DMS 273 treated with DMSO at 0.1 percent for 48 hours (cell line): ENCODE measurements around the gene LDLRAD3.

Source experiments
- DNase-seq: peaks from one replicate; lab custom pipeline; 2025; lab: John Stamatoyannopoulos, UW

The LDLRAD3 gene

GRCh38 chr11:36274414-36274813 lies 330.6 kb downstream of the LDLRAD3 start:
- DNase-seq = no peak

- no peak for DNase-seq
These were observed 334.8 kb downstream of the LDLRAD3 start for GRCh38 chr11:36278531-36279282.

DNA sequence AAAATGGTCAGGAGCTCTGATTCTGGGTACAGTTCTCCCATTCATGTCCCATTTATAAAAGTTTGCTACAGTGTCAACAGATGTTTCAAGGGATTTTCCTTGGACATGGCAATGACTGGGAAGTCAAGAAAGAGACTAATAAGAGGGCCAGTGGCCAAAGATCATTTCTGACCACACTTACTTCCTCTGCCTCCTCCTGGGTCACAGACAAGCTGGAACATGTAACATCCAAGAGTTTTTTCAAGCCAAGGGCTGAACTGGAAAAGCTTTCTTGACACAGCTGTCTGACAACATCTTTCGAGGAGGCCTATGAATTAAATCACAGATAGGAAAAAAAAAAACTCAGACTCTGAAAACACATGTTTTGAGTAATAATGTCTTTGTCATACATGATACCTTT lies 336.7 kb downstream of the LDLRAD3 start:
- no peak for DNase-seq
